Measurements from ENCODE around the gene MAMDC2. TPM values are rescaled to one million over a fixed set of nuclear protein-coding genes. Genes with fewer than 3 reads are reported as not detected.

The MAMDC2 gene
- total RNA-seq, 3 donors from 2014 or later: 17.0 to 33.9 (median 18.7) TPM

- intact Hi-C loops (cut with DNase I; ENCODE audit: low total_unique reads): loop anchor here (5.0 kb wide), 1 partner anchor 540 kb away; no protein-coding TSS in a partner anchor
Measured at GRCh38 chr9:70012569-70012968, 31.1 kb upstream of the MAMDC2 start.

GRCh38 chr9:70013598-70014196, 30.0 kb upstream of the MAMDC2 start:
- H3K27ac ChIP-seq: no peak overlapping the region
- no peak for DNase-seq (ENCODE audit: low spot score in 2 of 2)

More at GRCh38 chr9:70012569-70012968, 31.1 kb upstream of the MAMDC2 start:
- TF ChIP-seq POLR2AphosphoS5 (IDR thresholded peaks at IDR 0.05) (no peak), POLR2A (IDR thresholded peaks at IDR 0.05) (no peak), CTCF (IDR thresholded peaks at IDR 0.05) (no peak)
- Histone ChIP-seq H3K9me3 (peaks cover 0 to 6% of the 10 kb centered on the region in 2 donors), H3K4me3 (no peak overlapping the region), H3K27ac (no peak overlapping the region), H3K27me3 (no peaks in the 10 kb centered on the region), H3K36me3 (no peaks in the 10 kb centered on the region), H3K4me1 (no peaks in the 10 kb centered on the region)
- no peak for DNase-seq (ENCODE audit: low spot score in 2 of 2)

GRCh38 chr9:70015099-70015498, 28.5 kb upstream of the MAMDC2 start:
- Histone ChIP-seq H3K4me1 (no peaks in the 10 kb centered on the region), H3K4me3 (no peak overlapping the region), H3K36me3 (no peaks in the 10 kb centered on the region), H3K9me3 (peaks cover 0 to 6% of the 10 kb centered on the region in 2 donors), H3K27me3 (no peaks in the 10 kb centered on the region), H3K27ac (no peak overlapping the region)
- no peak for DNase-seq (ENCODE audit: low spot score in 2 of 2)
- TF ChIP-seq CTCF (IDR thresholded peaks at IDR 0.05) (no peak), POLR2AphosphoS5 (IDR thresholded peaks at IDR 0.05) (no peak)
- intact Hi-C loops (cut with DNase I; ENCODE audit: low total_unique reads): no loop called here

More at GRCh38 chr9:70013598-70014196, 30.0 kb upstream of the MAMDC2 start:
- intact Hi-C loops (cut with DNase I; ENCODE audit: low total_unique reads): loop anchor here (5.0 kb wide), 1 partner anchor 541 kb away; no protein-coding TSS in a partner anchor
- Histone ChIP-seq H3K27me3 (no peaks in the 10 kb centered on the region), H3K36me3 (no peaks in the 10 kb centered on the region), H3K9me3 (peaks cover 0 to 6% of the 10 kb centered on the region in 2 donors), H3K4me3 (no peak overlapping the region), H3K4me1 (no peaks in the 10 kb centered on the region)
- TF ChIP-seq CTCF (IDR thresholded peaks at IDR 0.05) (no peak), POLR2AphosphoS5 (IDR thresholded peaks at IDR 0.05) (peak; percentile 62 to 94 (median 82))

- intact Hi-C loops (cut with DNase I; ENCODE audit: low total_unique reads): no loop called here
- Histone ChIP-seq H3K4me1 (no peaks in the 10 kb centered on the region), H3K36me3 (no peaks in the 10 kb centered on the region), H3K9me3 (no peaks in the 10 kb centered on the region), H3K27me3 (no peaks in the 10 kb centered on the region), H3K4me3 (no peak overlapping the region), H3K27ac (no peak overlapping the region)
- TF ChIP-seq POLR2AphosphoS5 (IDR thresholded peaks at IDR 0.05) (no peak), CTCF (IDR thresholded peaks at IDR 0.05) (no peak), POLR2A (IDR thresholded peaks at IDR 0.05) (no peak)
- DNase-seq (ENCODE audit: low spot score in 2 of 2): no peak
Measured at GRCh38 chr9:70020217-70020616, 23.4 kb upstream of the MAMDC2 start.

GRCh38 chr9:70020991-70021571, 22.6 kb upstream of the MAMDC2 start:
- H3K4me3 ChIP-seq: no peak overlapping the region
- no peaks in the 10 kb centered on the region for H3K27me3 ChIP-seq
- no peaks in the 10 kb centered on the region for H3K4me1 ChIP-seq
- no peak for TF ChIP-seq CTCF (IDR thresholded peaks at IDR 0.05)
- TF ChIP-seq POLR2A (IDR thresholded peaks at IDR 0.05): no peak
- TF ChIP-seq POLR2AphosphoS5 (IDR thresholded peaks at IDR 0.05): no peak
- H3K36me3 ChIP-seq: no peaks in the 10 kb centered on the region
- intact Hi-C loops (cut with DNase I; ENCODE audit: low total_unique reads): no loop called here
- no peak overlapping the region for H3K27ac ChIP-seq
- no peaks in the 10 kb centered on the region for H3K9me3 ChIP-seq
- no peak for DNase-seq (ENCODE audit: low spot score in 2 of 2)
